Measurements from ENCODE around the gene LBHD1. TPM values are rescaled to one million over a fixed set of nuclear protein-coding genes. Genes with fewer than 3 reads are reported as not detected.
A peak's percentile ranks its signal among the peaks of the same experiment; 100 is the strongest.
"Not testable (repeated sequence)": the region's sequence is repeated elsewhere in the genome, so short reads cannot be mapped to it uniquely, and the experiment has no call there.

Gene LBHD1
- total RNA-seq, 2 donors from 2014 or later: 4.9 to 5.6 TPM

DNA sequence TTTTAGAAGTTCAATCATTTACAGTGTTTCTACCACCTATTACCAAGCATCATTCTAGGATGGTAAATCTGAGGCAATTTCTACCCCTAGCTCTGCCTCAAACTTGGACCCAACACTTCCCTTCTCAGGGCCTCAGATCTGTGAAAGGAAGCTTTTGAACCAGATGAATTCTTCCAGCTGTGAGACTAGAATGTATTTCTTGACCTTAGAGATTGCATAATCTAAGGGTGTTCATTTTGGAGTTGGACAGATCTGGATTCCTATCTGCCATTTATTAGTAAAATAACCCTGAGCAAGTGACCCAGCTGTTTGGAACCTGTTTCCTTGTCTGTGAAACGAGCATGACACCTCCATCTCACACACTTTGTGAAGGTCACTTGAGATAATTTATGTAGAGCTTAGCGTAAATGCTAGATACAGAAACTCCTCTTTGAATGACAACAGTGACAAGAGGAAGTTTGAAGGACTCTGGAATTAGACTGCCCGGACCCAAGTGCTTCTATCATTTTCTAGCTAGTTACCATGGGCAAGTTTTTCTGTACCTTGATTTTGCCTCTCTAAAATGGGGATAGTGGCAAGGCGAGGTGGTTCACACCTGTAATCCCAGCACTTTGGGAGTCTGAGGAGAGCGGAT, 15.2 kb downstream of the LBHD1 start:
- DNase-seq (no peak), ATAC-seq (no peak)
- Histone ChIP-seq H3K27ac (no peak overlapping the region), H3K4me3 (no peak overlapping the region), H3K36me3 (replicated peaks in 1 of 2; ENCODE audit: insufficient read depth in 1 of 2, low read depth in 2 of 2) (no peaks in the 10 kb centered on the region), H3K9me3 (no peaks in the 10 kb centered on the region), H3K27me3 (no peaks in the 10 kb centered on the region), H3K4me1 (peaks cover 7% of the 10 kb centered on the region)
- 47 to 67% methylated on average over 5 of the region's 5 CpGs for WGBS, 2 donors
- no peak for TF ChIP-seq POLR2A (IDR thresholded peaks at IDR 0.05)
- TF ChIP-seq, protein P1, sequence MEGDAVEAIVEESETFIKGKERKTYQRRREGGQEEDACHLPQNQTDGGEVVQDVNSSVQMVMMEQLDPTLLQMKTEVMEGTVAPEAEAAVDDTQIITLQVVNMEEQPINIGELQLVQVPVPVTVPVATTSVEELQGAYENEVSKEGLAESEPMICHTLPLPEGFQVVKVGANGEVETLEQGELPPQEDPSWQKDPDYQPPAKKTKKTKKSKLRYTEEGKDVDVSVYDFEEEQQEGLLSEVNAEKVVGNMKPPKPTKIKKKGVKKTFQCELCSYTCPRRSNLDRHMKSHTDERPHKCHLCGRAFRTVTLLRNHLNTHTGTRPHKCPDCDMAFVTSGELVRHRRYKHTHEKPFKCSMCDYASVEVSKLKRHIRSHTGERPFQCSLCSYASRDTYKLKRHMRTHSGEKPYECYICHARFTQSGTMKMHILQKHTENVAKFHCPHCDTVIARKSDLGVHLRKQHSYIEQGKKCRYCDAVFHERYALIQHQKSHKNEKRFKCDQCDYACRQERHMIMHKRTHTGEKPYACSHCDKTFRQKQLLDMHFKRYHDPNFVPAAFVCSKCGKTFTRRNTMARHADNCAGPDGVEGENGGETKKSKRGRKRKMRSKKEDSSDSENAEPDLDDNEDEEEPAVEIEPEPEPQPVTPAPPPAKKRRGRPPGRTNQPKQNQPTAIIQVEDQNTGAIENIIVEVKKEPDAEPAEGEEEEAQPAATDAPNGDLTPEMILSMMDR (IDR thresholded peaks at IDR 0.05): no peak
- intact Hi-C loops (cut with DNase I): no loop called here

DNA sequence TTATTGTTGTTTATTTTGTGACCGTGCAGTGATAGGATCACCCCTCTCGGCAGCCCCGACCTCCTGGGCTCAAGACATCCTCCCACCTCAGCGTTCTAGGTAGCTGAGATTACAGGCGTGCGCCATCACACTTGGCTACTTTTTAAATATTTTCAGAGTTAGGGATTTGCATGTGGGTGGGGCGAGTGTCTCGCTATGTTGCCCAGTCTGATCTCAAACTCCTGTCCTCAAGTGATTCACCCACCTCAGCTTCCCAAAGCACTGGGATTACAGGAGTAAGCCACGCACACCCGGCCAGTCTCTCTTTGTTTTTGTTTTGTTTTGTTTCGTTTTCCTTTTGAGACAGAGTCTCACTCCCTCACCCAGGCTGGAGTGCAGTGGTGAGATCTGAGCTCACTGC, 17.8 kb downstream of the LBHD1 start:
- Histone ChIP-seq H3K27me3 (no peaks in the 10 kb centered on the region), H3K9me3 (no peaks in the 10 kb centered on the region), H3K36me3 (replicated peaks in 1 of 2; ENCODE audit: insufficient read depth in 1 of 2, low read depth in 2 of 2) (peaks cover 0 to under 1% of the 10 kb centered on the region in 2 donors), H3K4me1 (peaks cover 14% of the 10 kb centered on the region), H3K4me3 (no peak overlapping the region), H3K27ac (no peak overlapping the region)
- WGBS, 2 donors: 84 to 85% methylated on average over 11 of the region's 11 CpGs
- DNase-seq (no peak), ATAC-seq (no peak)
- intact Hi-C loops (cut with DNase I): no loop called here
- TF ChIP-seq POLR2A (IDR thresholded peaks at IDR 0.05): no peak
- TF ChIP-seq, protein P1 (IDR thresholded peaks at IDR 0.05): no peak

DNA sequence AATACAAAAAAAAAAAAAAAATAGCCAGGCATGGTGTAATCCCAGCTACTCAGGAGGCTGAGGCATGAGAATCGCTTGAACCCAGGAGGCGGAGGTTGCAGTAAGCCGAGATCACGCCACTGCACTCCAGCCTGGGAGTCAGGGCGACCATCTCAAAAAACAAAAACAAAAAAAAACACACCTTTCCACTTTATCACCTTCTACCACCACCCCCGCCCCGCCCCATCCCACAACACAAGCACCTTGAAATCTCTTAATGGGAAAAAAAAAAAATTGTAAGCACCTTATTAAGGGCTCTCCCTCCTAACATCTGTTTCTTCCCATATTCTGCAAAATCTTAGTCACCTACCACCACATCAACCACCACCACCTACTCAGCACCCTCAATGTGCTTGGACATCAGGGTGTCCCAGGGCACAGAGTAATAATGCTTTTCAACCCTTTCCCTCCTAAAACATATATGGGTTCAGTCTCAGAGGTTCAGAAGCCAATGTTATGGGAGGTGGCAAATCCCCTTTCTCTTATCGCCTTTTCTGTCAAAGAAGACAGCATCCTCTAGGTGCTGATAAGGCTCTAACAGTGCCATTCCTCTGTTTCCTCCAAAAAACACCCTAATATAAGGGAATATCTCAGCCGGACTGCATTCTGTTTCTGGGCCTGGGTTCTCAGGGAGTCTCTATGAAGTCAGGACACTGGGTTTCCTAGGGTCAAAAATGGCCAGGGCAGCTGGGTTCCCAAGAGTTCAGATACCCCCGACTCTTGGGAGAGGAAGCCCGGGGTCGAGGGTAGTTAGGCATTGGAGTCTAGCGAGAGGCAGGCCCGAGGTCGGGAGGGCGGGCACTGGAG, 19.7 kb downstream of the LBHD1 start:
- TF ChIP-seq, protein P1 (IDR thresholded peaks at IDR 0.05): no peak
- no peak for TF ChIP-seq POLR2A (IDR thresholded peaks at IDR 0.05)
- intact Hi-C loops (cut with DNase I): no loop called here
- H3K4me3 ChIP-seq: peak overlapping the region; percentile 70 to 73
- H3K27ac ChIP-seq: peak overlapping the region; percentile 71 to 93 (median 86)
- no peaks in the 10 kb centered on the region for H3K27me3 ChIP-seq
- WGBS, 2 donors: 26 to 40% methylated on average over 13 to 16 of the region's 16 CpGs
- H3K4me1 ChIP-seq: peaks cover 25% of the 10 kb centered on the region
- H3K36me3 ChIP-seq (replicated peaks in 1 of 2; ENCODE audit: insufficient read depth in 1 of 2, low read depth in 2 of 2): peaks cover 0 to 7% of the 10 kb centered on the region in 2 donors
- ATAC-seq (no peak), DNase-seq (no peak)
- no peaks in the 10 kb centered on the region for H3K9me3 ChIP-seq

DNA sequence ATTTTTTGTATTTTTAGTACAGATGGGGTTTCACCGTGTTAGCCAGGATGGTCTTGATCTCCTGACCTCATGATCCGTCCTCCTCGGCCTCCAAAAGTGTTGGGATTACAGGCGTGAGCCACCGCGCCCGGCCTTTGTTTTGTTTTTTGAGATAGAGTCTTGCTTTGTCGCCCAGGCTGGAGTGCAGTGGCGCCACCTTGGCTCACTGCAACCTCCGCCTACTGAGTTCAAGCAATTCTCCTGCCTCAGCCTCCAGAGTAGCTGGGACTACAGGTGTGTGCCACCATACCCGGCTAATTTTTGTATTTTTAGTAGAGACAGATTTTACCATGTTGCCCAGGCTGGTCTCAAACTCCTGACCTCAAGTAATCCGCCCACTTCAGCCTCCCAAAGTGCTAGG, 21.8 kb downstream of the LBHD1 start:
- peaks cover 38% of the 10 kb centered on the region for H3K4me1 ChIP-seq
- WGBS, 2 donors: 89 to 90% methylated on average over 12 of the region's 12 CpGs
- H3K4me3 ChIP-seq; intact Hi-C loops (cut with DNase I); H3K27me3 ChIP-seq; ATAC-seq; H3K27ac ChIP-seq; DNase-seq; H3K9me3 ChIP-seq; H3K36me3 ChIP-seq (replicated peaks in 1 of 2; ENCODE audit: insufficient read depth in 1 of 2, low read depth in 2 of 2): not testable (repeated sequence)

DNA sequence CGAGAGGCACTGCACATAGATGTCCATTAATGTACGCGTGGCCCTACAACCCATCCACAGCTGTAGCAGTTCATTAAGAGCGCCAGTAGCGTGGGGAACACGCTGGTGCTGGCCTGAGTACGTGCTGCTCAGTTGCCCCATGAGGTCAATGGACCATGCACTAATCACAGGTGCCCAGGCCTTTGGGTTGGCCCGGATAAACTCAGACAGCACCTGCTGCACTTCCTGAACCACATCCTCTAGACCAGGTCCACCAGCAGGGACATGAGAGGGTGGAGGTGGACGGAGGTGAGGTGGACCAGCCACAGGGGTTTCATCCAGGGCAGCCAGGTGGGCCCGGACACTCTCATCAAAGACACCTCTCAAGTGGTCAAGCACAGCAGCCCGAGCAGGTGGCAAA, 22.6 kb downstream of the LBHD1 start:
- intact Hi-C loops (cut with DNase I): no loop called here
- Histone ChIP-seq H3K27me3 (no peaks in the 10 kb centered on the region), H3K4me1 (peaks cover 46% of the 10 kb centered on the region), H3K36me3 (replicated peaks in 1 of 2; ENCODE audit: insufficient read depth in 1 of 2, low read depth in 2 of 2) (peaks cover 0 to 7% of the 10 kb centered on the region in 2 donors), H3K9me3 (no peaks in the 10 kb centered on the region), H3K27ac (no peak overlapping the region), H3K4me3 (no peak overlapping the region)
- TF ChIP-seq, protein P1 (IDR thresholded peaks at IDR 0.05): no peak
- WGBS, 2 donors: 87 to 88% methylated on average over 11 of the region's 11 CpGs
- ATAC-seq (no peak), DNase-seq (no peak)

Data from body of pancreas (tissue), 4 donors.